ENCODE results near the gene USP1. TPM values are rescaled to one million over a fixed set of nuclear protein-coding genes. Genes with fewer than 3 reads are reported as not detected.

Gene USP1
- polyA plus RNA-seq, 1 experiment, result 4.3 TPM

DNA sequence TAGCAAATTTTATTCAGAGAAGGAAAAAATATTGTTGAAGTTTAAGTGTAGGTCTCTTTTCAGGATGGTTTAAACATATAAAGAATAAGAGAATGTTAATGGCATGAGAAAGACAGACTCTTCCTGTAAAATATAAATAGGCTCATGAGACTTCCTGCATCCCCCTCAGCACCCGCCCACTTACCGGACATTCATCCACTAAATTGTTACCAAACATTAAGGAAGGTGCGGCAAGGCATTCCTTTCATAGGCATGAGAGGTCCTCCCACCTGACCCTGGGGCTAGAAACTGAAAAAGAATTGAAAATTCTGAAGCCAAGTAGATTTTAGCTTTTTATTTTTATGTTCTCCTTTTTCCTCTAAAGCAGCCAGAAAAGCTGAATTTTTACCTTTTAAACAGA lies 10.6 kb upstream of the USP1 start:
- DNase-seq (ENCODE audit: low read depth), result no peak
- H3K27me3 ChIP-seq (ENCODE audit: control insufficient read depth, insufficient read depth, low read length), result no peaks in the 10 kb centered on the region
- TF ChIP-seq, protein P1, sequence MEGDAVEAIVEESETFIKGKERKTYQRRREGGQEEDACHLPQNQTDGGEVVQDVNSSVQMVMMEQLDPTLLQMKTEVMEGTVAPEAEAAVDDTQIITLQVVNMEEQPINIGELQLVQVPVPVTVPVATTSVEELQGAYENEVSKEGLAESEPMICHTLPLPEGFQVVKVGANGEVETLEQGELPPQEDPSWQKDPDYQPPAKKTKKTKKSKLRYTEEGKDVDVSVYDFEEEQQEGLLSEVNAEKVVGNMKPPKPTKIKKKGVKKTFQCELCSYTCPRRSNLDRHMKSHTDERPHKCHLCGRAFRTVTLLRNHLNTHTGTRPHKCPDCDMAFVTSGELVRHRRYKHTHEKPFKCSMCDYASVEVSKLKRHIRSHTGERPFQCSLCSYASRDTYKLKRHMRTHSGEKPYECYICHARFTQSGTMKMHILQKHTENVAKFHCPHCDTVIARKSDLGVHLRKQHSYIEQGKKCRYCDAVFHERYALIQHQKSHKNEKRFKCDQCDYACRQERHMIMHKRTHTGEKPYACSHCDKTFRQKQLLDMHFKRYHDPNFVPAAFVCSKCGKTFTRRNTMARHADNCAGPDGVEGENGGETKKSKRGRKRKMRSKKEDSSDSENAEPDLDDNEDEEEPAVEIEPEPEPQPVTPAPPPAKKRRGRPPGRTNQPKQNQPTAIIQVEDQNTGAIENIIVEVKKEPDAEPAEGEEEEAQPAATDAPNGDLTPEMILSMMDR (IDR thresholded peaks at IDR 0.05; ENCODE audit: insufficient read depth, low read depth, low read length), result no peak
- CTCF ChIA-PET, result no interaction called here
- POLR2A ChIA-PET, result no interaction called here
- no peaks in the 10 kb centered on the region for H3K36me3 ChIP-seq (ENCODE audit: control insufficient read depth, insufficient read depth, low read length)
- no peak overlapping the region for H3K4me3 ChIP-seq (ENCODE audit: low read depth, low read length)

DNA sequence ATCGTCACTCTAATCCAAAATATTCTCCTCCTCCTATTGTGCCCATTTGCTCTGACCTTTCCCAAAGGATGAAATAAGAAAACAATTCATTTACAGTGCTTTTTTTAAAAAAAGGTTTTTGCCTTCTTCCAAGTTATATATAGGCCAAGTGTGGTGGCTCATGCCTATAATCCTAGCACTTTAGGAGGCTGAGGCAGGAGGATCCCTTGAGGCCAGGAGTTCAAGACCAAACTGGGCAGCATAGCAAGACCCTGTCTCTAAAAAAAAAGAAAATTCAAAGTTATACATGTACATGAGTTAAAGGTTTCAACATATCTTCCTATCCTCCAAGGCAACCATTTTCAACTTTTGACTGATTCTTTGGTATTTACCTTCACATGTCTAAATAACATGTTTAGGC lies 10.1 kb upstream of the USP1 start:
- H3K36me3 ChIP-seq (ENCODE audit: control insufficient read depth, insufficient read depth, low read length), result no peaks in the 10 kb centered on the region
- POLR2A ChIA-PET, result no interaction called here
- CTCF ChIA-PET, result interaction anchor here (1.4 kb wide), 1 partner anchor 9 kb away, joined by 4 read pairs; no protein-coding TSS in a partner anchor
- H3K4me3 ChIP-seq (ENCODE audit: low read depth, low read length), result no peak overlapping the region
- no peak for DNase-seq (ENCODE audit: low read depth)
- H3K27me3 ChIP-seq (ENCODE audit: control insufficient read depth, insufficient read depth, low read length), result no peaks in the 10 kb centered on the region
- TF ChIP-seq, protein P1 (IDR thresholded peaks at IDR 0.05; ENCODE audit: insufficient read depth, low read depth, low read length), result no peak

DNA sequence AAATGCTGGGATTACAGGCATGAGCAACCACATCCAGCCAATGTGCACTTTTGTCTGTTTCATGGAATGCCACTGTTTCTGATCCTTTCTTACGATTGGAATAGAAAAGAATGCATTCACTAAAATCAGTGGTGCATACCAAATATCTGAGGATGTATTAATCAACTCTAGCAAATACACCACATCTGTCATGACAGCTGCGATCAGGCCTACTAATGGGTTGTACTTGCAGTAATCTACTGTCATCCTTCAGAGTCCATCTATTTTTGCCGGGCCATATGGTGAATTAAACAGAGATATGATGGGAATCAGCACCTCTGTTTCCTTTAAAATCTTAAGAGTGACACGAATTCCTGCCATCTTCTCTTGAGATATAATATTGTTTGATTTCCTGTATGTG lies 8.5 kb upstream of the USP1 start:
- CTCF ChIA-PET, result no interaction called here

DNA sequence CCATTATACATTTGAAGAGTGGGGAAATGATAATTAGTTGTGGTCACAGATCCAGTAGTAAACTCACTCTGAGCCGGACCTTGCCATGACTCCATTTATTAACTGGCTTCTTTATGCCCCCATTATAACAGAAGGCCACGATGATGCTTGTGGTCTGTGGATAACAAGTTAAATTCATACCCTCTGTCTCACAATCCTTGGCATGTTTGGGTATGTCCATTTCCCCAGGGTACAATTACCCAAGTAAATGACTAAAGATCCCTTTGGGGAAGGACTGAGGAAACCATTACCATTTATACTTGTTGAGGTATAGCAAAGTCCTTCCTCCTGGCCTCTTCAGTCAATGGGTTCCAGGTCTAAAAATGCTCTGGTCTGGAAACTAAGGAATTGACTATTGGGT lies 7.3 kb upstream of the USP1 start:
- TF ChIP-seq, protein P1 (IDR thresholded peaks at IDR 0.05; ENCODE audit: insufficient read depth, low read depth, low read length), result no peak
- H3K27me3 ChIP-seq (ENCODE audit: control insufficient read depth, insufficient read depth, low read length), result no peaks in the 10 kb centered on the region
- H3K4me3 ChIP-seq (ENCODE audit: low read depth, low read length), result no peak overlapping the region
- CTCF ChIA-PET, result interaction anchor here (0.6 to 1.5 kb wide), 2 partner anchors 10 to 1819 kb away, joined by 3 to 6 read pairs; no protein-coding TSS in a partner anchor
- POLR2A ChIA-PET, result no interaction called here
- no peak for DNase-seq (ENCODE audit: low read depth)
- no peaks in the 10 kb centered on the region for H3K36me3 ChIP-seq (ENCODE audit: control insufficient read depth, insufficient read depth, low read length)

More for the DNA sequence above, 8.5 kb upstream of the USP1 start:
- Histone ChIP-seq H3K4me3 (ENCODE audit: low read depth, low read length) (no peak overlapping the region), H3K36me3 (ENCODE audit: control insufficient read depth, insufficient read depth, low read length) (no peaks in the 10 kb centered on the region), H3K27me3 (ENCODE audit: control insufficient read depth, insufficient read depth, low read length) (no peaks in the 10 kb centered on the region)
- TF ChIP-seq, protein P1 (IDR thresholded peaks at IDR 0.05; ENCODE audit: insufficient read depth, low read depth, low read length), result no peak
- POLR2A ChIA-PET, result no interaction called here
- DNase-seq (ENCODE audit: low read depth), result no peak

DNA sequence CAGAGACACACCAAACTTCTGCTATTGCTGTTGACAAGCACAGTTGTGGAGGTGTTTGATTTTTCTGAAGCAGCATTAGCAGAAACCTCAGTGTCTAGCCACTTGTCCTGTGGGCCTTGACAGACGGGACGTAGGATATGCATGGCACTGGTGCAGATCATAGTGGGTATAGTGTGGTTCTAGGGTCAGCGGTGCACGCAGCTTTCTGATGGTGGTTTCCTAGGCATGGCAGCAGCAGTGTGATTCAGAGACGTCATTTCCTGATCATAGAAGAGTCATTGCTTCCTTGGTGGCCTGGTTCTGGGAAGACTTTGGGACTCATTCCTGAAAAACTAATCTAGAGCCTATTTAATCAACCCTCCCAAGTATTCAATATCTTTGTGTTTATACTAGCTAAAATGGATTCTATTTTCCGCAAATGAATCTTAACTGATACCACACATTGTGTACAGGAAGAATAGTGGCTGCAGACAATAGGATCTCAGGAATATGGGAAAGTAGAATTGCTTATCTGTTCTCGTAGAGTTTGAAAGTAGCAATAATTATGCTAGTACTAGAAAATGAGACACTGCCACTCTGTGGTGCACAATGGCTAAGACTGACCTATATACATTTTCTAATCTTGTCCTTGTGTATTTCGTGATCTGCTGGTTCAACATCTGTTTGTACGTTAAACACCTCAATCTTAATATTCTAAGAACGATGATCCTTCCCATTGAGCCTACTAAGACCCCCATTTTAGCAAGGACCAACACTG lies 2.8 kb upstream of the USP1 start:
- TF ChIP-seq, protein P1 (IDR thresholded peaks at IDR 0.05; ENCODE audit: insufficient read depth, low read depth, low read length), result no peak
- POLR2A ChIA-PET, result no interaction called here
- Histone ChIP-seq H3K36me3 (ENCODE audit: control insufficient read depth, insufficient read depth, low read length) (no peaks in the 10 kb centered on the region), H3K4me3 (ENCODE audit: low read depth, low read length) (no peak overlapping the region), H3K27me3 (ENCODE audit: control insufficient read depth, insufficient read depth, low read length) (no peaks in the 10 kb centered on the region)
- no peak for DNase-seq (ENCODE audit: low read depth)
- CTCF ChIA-PET, result interaction anchor here (1.0 kb wide), 1 partner anchor 9 kb away, joined by 3 read pairs; no protein-coding TSS in a partner anchor
